Stimulated activated CD8-positive, alpha-beta memory T cell treated with anti-CD3 and anti-CD28 coated beads, Interleukin-15, amount 100 ng/mL, for 24 hours (primary cell): ENCODE results near the gene MORN5.

Experiments
- DNase-seq: peaks from one replicate; pipeline ENCODE4 v3.0.0-alpha.2; 2020; ENCODE audit warnings: low read depth

The MORN5 gene

GRCh38 chr9:122125158-122125508, 34.6 kb upstream of the MORN5 start:
- DNase-seq = peak; percentile 51

- DNase-seq = no peak
These were observed 34.0 kb upstream of the MORN5 start for GRCh38 chr9:122125509-122126330.

DNA sequence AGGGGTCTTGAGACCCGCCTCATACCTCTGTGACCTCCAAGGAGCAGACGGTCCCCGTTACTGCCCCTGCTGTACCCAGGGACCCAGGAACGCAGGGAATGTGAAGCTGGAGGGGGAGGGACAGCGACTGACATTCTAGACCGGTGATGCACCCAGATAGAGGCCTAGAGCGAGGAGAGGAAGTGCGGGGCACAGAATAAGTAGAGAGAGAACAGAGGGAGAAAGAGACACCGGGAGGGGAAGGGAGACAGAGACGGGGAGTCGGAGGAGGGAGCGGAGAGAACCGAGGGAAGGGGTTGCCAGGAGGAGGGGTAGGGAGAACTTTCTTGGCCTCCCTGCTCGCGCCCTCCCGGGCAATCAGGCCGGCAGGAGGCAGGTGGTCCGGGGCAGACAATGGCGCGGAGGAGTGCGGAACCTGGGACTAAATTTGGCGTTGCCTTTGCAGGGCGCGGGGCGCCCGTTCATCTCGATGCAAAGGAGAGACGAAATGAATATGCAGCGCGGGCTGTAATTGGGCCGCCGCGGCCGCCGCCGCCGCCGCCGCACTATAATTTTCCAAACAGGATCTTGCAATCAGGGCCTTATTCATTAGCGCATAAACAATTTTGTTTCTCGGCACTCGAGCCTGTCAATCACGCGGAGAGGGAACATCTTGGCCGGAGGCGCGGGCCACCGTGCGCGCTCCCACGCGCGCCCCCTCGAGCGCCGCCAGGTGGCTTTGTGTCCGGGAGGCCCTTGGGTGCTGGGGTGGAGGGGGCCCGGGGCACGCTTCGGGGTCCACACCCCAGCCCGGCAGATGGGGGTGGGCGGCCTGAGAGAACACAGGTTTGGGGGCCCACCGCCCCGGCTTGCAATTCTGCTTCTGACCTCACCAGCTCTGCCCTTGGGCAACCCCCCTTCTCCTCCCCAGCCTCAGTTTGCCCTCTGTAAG, 33.1 kb upstream of the MORN5 start:
- DNase-seq = no peak

DNA sequence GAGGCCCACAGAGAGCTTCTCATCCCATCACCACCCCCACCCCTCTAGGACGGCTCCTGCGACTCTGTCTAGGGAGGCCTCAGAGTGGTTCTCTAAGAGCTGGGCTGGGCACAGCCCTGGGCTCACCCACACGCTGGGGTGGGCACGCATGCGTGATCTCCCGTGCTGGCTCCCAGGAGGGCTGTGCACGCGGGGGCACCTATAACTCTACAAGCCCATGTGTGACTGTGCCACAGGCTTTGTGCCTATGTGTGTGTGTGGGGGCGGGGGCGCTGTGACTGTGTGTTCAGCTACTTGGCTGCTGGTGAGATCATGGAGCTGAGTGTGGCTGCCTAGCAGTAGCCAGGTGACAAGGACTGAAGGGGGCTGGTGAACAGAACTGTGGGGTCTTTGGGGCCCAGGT, 32.3 kb upstream of the MORN5 start:
- no peak for DNase-seq

- no peak for DNase-seq
These were observed 31.4 kb upstream of the MORN5 start for GRCh38 chr9:122128007-122128968.

GRCh38 chr9:122128969-122129343, 30.8 kb upstream of the MORN5 start:
- DNase-seq = no peak

DNA sequence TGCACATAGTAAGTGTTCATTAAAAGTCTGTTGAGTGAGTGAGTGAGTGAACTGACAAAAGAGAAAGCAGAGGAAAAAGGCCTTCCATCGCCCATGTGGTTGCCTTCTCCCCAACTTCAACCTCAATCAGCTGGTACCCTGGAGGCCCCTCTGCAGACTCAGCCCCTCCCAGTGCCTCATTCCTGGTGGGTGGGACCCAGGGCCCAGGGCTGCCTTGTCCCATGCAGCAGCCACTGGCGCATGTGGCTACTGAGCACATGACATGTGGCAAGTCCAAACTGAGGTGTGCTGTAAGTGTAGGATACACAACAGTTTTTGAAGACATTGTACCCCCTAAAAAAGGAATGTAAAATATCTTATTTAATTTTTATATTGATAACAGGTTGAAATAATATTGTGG, 29.7 kb upstream of the MORN5 start:
- no peak for DNase-seq

DNA sequence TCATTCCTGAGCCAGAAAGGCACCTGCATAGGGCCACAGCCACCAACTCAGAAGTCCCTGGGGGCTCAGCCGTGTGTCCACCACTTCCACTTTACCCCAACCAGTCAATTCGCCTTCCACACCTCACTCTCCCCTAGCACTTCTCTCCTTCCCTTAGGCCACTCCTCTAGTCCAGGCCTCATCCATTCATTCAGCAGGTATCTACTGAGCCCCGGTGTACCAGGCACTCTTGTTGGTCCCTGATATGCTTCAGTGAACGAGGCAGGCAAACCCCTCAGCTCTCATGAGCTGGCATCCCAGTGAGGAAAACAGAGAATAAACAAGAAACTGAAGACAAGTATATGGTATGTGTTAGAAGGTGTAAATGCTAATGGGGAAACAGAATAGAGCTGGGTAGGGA, 28.9 kb upstream of the MORN5 start:
- DNase-seq = no peak

DNA sequence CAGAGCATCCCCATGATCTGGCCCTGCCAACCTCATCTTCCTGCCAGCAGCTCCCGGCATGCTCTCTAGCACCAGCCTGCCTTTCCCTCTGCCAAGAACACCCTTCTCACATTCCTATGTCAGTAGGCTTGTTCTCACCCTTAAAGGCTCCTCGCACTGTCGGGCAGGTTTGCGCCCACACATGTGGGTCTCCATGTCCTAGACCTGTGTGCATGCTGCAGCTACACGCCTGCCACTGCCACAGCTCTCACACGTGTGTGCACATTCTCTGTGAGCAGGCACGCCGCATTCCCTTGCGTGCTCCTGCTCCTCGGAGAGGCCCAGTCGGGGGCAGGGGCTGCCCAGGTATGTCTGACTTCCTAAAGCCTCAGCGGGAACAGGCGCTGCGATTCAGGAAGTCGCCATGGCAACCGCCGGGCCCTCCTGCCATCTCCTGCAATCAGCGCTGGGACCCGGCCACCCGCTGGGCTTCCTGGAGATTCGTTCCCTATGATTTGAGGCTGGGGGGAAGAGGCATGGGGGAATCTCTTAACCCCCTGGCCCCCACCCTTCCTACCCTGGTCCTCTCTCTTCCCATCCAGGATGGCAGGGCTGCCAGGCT, 28.2 kb upstream of the MORN5 start:
- DNase-seq = no peak

DNA sequence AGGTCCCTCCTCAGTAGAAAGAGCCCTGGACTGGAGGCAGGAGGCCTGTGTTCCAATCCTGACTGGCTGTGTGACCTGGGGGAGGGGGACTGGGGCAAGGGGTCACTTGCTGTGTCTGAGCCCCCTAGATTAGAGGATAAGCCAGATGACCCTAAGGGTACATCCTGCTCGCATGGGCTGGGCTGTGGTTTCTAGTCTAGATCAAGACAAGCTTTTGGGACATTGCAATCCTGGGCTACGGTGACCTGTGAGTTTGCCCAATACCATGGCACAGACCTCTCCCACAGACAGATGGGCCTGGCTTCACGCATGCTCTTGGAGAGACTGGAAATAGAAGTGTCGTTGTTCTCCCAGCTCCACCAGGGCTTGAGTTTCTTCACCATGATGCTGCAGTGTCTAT, 27.2 kb upstream of the MORN5 start:
- no peak for DNase-seq

- DNase-seq = no peak
These were observed 26.3 kb upstream of the MORN5 start for GRCh38 chr9:122133263-122133983.

GRCh38 chr9:122133984-122134535, 25.6 kb upstream of the MORN5 start:
- no peak for DNase-seq

DNA sequence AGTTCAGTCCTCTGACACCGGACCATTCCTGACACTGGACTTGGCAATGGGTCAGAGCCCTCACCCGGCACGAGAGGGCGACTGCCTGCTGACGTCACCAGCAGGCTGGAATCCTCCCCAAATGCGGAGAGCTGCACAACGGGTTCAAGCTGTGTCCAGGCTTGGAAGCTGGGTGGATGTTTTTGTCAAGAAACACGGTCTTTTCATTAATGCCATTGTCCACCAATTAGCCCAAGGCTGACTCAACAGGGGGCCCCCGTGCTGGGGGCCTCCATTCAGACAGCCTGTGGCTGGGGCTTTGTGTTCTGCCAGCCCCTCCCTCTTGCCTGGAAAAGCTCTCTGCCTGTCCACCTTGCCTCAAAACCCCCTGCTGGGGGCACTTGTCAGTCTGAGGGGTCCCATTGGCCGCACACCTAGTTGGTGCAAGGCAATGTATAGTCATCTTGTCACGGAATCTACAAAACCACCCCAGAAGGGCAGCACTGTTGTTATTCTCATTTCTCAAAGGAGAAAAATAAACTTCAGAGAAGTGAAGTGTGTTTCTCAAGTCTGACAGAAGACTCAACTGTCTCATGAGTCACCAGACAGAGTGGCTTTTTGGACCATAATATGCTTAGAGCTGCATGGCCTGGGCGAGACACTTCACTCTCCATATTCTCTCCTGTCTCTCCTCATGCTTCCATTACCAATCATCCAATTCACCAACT, 24.7 kb upstream of the MORN5 start:
- no peak for DNase-seq

DNA sequence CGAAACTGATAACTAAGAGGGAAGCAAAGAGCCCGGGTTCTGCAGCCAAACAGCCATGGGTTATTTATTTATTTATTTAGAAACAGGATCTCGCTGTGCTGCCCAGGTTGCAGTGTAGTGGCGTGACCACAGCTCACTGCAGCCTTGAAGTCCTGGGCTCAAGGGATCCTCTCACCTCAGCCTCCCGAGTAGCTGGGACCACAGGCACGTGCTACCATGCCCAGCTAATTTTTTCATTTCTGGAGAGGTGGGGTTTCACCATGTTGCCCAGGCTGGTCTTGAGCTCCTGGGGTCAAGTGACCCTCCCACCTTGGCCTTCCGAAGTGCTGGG, 24.2 kb upstream of the MORN5 start:
- DNase-seq = no peak

DNA sequence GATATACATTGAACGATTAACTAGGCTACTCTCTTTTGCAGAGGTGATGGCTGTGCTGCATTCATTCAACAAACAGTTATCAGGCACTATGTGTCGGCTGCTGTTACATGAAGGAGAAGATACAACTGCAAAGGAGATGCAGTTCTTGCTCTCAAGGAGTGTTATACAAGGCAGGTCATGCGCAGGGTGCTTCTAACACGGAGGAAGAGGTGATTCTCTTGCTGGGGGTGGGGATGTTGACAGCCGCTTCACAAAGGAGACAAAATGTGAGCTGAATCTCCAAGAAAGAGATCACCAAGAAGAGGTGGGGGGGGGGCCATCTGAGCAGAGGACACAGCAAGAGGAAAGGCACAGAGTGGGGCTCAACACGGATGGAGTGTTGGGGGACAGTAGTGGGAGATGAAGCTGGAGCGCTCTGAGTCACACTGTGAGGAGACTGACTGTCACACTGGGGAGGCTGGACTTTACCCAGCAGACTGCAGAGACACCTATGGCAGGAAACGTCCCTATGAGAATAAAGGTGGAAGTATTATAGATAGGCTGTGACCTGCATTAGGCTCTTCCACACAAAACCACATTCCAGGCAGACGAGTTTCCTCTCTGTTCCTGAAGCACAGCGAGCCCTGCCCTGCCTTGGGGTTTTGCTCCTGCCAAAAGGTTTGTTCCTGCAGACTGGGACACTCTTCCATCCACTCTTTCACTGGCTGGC, 21.0 kb upstream of the MORN5 start:
- no peak for DNase-seq

DNA sequence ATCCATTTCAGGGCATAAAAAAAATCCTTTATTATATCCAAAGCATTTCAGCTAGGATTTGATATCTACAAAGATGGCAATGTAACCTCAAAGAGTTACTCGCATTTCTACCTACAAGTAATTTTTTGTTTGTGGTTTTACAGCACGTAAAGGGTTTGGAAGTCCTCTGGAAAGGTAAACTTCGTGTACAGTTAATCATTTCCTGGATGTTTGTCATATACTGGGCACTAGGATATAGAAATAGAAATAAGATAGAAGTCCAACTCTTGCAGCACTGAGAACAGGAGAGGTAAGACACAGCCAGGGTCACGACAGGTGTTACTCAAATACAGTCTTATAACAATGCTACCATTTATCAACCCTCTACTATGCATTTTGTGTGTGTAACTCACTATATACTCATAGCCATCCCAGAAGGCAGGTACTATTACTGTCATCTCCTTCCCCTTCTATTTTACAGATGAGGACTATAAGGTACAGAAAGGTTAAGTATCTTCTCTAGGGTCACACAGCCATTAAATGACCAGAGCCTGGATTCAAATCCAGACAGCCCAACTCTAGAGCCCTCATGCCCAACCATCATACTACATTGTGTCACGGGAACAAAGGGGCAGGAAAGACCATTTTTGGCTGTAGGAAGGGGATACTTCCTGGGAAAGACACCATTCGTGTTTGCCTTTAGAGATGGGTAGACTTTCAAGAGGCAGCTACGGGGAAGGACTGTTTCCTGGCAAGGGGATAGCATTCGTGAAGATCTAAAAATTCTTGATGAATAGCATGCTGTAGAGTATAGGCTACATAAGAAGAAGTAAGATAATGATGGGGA, 19.1 kb upstream of the MORN5 start:
- no peak for DNase-seq

DNA sequence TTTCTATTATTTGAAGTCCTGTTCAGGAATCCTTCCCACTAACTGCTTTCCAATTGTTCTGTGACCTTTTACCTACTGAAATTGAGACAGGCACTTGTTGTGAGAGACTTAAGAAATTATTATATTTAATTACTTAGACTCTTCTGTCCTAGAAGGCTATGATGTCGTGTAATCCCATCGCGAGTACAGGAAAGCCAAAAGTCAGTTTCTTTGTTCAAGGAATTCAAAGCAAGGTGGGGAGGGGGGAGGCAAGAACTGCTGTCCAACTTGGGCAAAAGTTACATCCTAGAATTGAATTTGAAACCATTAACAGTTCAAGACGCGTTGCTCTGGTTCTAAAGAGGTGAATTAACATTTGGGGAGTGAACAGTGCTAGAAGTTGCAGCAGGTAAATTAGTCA, 18.0 kb upstream of the MORN5 start:
- no peak for DNase-seq

GRCh38 chr9:122143296-122143695, 16.4 kb upstream of the MORN5 start:
- no peak for DNase-seq
